ENCODE results near the gene CCDC32.

The CCDC32 gene

GRCh38 chr15:40536501-40536900, 28.3 kb downstream of the CCDC32 start:
- TF ChIP-seq CTCF (IDR thresholded peaks at IDR 0.05; ENCODE audit: low read depth, low read length): no peak
- no peak for DNase-seq (ENCODE audit: extremely low read depth, low read depth)

DNA sequence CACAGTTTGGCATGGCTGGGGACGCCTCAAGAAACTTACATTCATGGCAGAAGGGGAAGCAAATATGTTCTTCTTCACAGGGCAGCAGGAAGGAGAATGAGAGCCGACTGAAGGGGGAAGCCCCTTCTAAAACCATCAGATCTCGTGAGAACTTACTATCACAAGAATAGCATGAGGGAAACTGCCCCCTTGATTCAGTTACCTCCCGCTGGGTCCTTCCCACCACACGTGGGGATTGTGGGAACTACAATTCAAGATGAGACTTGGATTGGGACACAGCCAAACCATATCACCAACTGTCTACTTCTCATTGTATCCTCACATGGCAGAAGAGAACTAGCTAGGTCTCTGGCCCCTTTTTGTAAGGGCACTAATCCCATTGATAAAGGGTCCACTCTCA, 30.5 kb downstream of the CCDC32 start:
- DNase-seq (ENCODE audit: extremely low read depth, low read depth): no peak
- TF ChIP-seq CTCF (IDR thresholded peaks at IDR 0.05; ENCODE audit: low read depth, low read length): no peak

GRCh38 chr15:40533763-40534364, 31.0 kb downstream of the CCDC32 start:
- no peak for TF ChIP-seq CTCF (IDR thresholded peaks at IDR 0.05; ENCODE audit: low read depth, low read length)

DNA sequence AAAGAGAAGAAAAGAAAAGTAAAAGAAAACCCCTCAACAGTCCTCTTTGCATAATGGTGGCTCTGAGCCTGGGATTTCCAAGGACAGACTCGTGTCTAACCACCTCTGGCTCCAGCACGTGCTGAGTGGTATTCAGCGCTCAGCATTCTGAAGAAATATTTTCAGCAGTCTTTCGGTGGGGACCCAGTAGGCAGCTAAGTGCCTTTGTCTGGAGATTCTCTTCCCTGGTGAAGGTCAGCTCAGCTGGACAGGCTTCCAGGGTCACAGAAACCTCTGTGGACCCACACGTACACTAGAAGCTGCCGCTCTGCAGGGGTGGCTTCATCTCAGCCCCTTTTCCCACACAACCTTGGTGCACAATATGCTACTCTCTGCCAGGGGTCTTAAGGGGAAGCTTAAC, 36.0 kb downstream of the CCDC32 start:
- no peak for TF ChIP-seq CTCF (IDR thresholded peaks at IDR 0.05; ENCODE audit: low read depth, low read length)
- no peak for DNase-seq (ENCODE audit: extremely low read depth, low read depth)

More at GRCh38 chr15:40533763-40534364, 31.0 kb downstream of the CCDC32 start:
- DNase-seq (ENCODE audit: extremely low read depth, low read depth): no peak

DNA sequence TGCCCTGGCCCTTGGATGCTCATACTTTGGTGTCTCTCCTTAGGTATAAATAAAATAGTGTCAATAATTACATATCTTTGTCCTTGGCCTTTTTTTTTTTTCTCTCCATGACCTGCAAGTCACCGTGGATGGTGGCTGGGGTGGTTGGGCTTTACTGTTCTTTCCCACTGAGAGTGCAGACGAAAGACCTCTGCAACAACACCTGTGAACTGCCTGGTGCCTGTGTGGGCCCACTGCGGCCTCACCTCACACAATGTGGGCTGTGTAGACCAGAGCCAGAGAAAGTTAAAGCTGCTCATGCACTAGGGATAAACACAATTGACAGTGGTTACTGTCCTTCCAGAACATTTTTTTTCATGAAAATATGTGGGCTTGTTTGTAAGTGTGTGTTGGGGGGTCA, 39.0 kb downstream of the CCDC32 start:
- DNase-seq (ENCODE audit: extremely low read depth, low read depth): no peak
- no peak for TF ChIP-seq CTCF (IDR thresholded peaks at IDR 0.05; ENCODE audit: low read depth, low read length)

GRCh38 chr15:40523611-40524010, 41.2 kb downstream of the CCDC32 start:
- DNase-seq (ENCODE audit: extremely low read depth, low read depth): no peak
- TF ChIP-seq CTCF (IDR thresholded peaks at IDR 0.05; ENCODE audit: low read depth, low read length): no peak

GRCh38 chr15:40516322-40516721, 48.5 kb downstream of the CCDC32 start:
- TF ChIP-seq CTCF (IDR thresholded peaks at IDR 0.05; ENCODE audit: low read depth, low read length): no peak
- no peak for DNase-seq (ENCODE audit: extremely low read depth, low read depth)

Measured in AG09319 (cell line).